ENCODE measurements around the gene ACAD8.

The ACAD8 gene

DNA sequence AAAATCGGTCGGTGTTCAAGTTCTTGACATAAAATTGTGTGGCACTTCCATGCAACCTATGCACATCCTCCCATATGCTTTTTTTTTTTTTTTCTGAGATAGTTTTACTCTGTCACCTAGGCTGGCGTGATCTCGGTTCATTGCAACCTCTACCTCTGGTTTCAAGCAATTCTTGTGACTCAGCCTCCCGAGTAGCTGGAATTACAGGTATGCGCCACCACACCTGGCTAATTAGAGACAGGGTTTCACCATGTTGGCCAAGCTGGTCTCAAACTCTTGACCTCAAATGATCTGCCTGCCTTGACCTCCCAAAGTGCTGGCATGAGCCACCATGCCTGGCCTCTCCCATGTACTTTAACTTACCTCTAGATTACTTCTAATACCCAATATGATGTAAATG lies 37.8 kb downstream of the ACAD8 start:
- no peak for DNase-seq (ENCODE audit: low read depth)

DNA sequence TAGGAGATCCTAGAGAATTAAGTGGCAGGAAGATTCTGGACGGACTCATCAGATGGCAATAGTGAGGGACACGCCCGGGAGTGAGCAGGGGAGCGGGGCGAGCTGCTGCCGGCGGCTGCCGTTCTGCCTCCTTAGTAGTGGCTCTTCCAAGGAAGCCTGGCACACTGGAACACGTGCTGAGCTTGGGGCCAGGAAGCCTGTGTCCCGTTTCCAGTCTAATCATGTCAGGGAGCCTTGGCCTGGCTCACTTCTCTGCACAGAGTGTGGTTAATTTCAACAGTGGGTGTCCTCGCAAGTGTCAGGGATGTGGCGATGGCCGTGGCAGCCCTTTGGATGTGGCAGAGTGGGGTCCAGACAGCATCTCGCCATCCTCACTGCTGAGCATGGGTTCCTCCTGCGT lies 39.3 kb downstream of the ACAD8 start:
- no peak for DNase-seq (ENCODE audit: low read depth)

DNA sequence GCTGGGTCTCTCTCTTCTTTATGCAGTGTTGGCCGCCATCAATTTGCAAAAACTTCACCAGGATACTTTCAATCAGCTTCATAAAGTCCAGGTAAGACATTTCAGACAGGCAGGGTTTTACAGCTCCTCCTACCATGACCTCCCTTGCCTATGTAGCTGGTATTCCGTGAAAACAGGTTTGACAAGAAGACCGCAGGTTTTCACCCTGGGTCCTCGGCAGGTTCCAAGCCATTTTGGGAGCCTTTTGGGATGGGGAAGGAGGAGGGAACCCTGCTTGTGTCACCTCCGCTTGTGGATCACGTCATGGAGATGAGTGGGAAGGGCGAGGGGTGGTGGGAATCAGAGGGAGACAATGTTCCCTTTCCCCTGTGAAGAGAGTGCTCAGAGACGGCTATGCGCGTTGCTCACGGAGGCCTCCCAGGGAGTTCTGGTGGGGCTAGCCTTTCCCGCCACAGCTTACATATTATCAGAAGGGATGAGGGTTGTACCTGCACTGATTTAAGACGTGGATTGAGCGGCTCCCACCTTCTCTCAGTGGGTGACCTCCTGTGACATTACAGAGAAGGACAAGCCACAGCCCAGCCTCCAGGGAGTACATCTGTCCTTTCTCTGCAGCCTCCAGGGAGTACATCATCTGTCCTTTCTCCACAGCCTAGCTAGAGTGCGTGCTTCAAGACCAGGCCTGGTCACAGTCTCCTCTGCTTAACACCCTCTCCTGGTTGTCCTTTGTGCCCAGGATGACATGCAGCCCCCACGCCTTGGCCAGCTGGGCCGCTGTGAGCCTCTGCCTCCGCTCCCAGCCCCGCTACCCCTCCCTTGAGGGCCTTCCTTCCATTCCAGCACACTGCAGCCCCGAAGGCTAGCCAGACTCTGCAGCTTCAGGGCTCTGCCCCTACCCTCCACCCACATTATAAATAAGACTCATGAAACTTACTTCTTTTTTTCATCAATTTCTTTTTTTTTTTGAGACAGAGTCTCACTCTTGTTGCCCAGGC lies 40.0 kb downstream of the ACAD8 start:
- DNase-seq (ENCODE audit: low read depth), result no peak

DNA sequence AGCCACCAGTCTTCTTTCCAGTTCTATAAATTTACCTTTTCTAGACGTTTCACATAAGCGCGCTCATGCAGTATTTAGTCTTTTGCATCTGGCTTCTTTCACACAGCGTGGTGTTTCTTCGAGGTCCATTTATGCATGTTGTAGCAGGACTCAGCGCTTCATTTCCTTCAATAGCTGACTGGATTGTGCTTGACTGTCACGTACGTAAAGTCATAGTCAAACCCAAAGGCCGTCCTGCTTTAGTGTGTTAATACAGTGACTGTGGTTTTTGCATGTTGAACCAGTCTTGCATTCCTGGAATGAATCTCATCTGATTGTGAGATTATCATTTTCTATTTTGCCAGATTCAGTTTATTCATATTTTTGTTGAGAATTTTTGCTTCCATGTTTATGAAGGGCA lies 41.3 kb downstream of the ACAD8 start:
- no peak for DNase-seq (ENCODE audit: low read depth)

DNA sequence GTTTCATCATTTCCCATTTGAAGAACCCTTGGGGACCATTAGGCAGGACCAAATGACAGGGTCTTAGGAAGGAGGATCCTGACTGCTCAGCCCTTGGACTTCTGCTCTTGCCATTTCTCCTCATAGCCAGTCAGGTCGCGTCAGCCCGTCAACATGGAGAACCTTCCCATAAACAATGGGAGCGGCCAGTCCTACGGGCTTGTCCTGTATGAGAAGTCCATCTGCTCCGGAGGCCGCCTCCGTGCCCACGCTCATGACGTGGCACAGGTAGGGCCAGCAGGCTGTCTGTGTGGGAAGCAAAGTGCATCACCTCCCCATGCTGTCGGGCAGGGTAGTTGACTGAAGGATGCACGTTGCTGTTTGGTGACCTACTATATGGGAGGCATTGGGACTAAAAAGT lies 58.9 kb downstream of the ACAD8 start:
- DNase-seq (ENCODE audit: low read depth), result no peak

DNA sequence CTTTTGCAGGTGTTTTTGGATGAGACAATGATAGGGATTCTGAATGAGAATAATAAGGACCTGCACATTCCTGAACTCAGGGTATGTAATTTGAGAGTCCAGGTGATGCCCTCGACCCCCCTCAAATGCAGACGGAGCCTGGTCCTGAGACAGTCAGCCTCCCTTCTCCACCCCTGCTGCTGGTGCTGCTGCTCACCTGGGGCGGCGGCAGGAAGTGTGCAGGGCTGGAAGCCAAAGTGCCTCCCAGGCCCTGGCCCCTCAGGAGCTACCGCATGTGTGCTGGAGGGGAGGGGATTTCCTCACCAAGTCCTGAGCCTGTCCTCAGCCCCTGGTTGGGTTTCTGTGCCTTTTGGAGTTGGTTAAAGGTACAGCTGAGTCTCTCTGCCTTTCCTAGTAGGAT lies 59.4 kb downstream of the ACAD8 start:
- DNase-seq (ENCODE audit: low read depth), result no peak

DNA sequence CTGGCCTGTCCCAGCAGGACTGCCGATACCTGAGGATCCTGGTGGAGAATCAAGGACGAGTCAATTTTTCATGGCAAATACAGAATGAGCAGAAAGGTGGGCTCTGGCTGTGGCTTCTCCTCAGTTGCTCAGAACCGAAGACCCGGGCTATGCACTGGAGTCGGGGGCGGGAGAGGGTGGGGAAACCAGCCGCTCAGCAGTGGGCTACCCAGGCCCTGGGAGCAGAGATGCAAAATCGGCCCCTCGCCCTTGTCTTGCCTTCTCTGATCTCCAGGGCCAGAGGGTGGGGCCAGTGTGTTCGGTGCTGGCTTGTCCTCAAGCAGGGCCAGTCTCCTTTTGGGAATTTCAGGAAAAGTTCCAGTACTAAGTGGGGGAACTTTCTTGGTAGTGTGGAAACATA lies 60.0 kb downstream of the ACAD8 start:
- DNase-seq (ENCODE audit: low read depth), result no peak

DNA sequence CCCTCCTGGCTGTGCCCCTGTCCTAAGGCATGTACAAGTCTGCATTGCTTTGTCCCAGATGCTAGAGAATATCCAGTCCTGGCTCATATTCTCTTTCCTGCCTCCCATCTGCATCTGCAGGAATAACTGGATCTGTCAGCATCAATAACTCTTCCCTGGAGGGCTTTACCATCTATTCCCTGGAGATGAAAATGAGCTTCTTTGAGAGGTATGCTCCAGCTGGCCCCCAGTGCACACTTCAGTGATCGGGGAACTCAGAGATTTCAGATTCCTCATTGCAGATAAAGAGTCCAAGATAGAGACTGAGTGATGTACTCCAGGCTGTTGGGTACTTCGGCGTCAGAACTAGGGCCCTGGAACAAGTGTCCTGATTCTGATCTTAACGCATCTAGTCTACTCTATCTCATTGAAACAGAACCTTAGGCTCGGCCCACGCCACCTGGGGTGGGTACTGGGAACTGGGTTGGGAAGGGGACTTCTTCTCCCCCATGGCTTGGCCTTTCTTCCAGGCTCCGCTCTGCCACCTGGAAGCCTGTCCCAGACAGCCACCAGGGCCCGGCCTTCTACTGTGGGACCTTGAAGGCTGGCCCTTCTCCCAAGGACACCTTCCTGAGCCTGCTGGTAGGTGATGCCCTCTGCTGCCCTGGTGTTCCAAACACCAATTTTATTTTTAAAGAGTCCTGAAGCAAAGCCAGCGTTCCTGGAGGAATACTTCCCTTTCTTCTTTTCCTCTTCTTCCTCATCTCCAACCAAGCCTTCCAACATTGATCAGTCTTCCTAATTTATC lies 60.6 kb downstream of the ACAD8 start:
- DNase-seq (ENCODE audit: low read depth), result no peak
